ENCODE data around the gene NXPH4. TPM values are rescaled to one million over a fixed set of nuclear protein-coding genes. Genes with fewer than 3 reads are reported as not detected.
A peak's percentile ranks its signal among the peaks of the same experiment; 100 is the strongest.

The NXPH4 gene
- total and polyA plus RNA-seq, 3 experiments from 2014 or later = 0.22 to 0.47 TPM; not detected in 1

DNA sequence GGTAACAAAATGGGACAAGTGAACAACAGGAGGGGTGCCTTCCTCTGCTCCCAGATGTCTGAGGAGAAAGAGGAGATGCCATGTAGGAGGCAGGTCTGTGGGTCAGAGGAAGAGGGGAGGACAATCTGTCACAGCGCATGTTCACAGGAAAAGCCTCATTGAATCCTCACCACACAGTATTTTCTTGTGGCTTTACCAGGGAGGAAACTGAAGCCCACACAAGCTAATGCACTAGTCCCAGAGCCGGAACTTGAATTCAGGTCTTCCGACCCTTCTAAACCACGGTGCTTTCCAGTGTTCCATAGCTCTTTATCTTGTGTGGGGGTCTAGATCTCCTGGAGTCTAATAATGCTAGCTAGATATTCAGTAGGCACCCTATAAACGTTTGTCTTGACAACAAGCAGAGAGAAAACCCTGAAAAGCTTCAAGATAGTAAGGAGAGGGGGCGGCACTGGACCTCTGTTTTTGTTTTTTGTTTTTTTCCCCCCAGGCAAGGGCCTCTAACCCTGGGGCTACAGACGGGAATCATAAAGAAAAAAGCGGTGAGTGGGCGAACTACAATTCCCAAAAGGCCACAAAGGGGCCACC is 12.5 kb downstream of the NXPH4 start:
- peaks cover 40% of the 10 kb centered on the region for H3K4me1 ChIP-seq (ENCODE audit: insufficient read depth, low read length)
- H3K4me1 Mint-ChIP-seq = peaks cover 32 to 58% (median 51%) of the 10 kb centered on the region in 3 donors
- peak overlapping the region; percentile 84 for H3K4me3 ChIP-seq (ENCODE audit: low read length)
- peaks cover 7 to 32% (median 10%) of the 10 kb centered on the region in 3 donors for H3K36me3 Mint-ChIP-seq
- H3K27me3 ChIP-seq (ENCODE audit: insufficient read depth, low read length, poor library complexity, severe bottlenecking) = peaks cover 27% of the 10 kb centered on the region
- H3K27ac Mint-ChIP-seq = peak overlapping the region; percentile 45 to 94 (median 91)
- no peaks in the 10 kb centered on the region for H3K9me3 ChIP-seq (ENCODE audit: low read length)
- ChIA-PET CTCF (interaction anchor here (1.0 to 13.7 kb wide), 5 partner anchors 11 to 593 kb away, joined by 3 to 274 read pairs (median 16); partner anchors contain the start of gene NXPH4), POLR2A (interaction anchor here (1.0 to 1.2 kb wide), 2 partner anchors 9 to 12 kb away, joined by 6 to 8 read pairs; no protein-coding TSS in a partner anchor)
- H3K4me3 Mint-ChIP-seq = peak overlapping the region; percentile 89 to 97 (median 95)
- H3K27me3 Mint-ChIP-seq = peaks cover 18 to 34% of the 10 kb centered on the region in 2 donors
- peaks cover 0 to 1% (median 0%) of the 10 kb centered on the region in 5 donors for H3K9me3 Mint-ChIP-seq
- peak overlapping the region; percentile 62 for H3K27ac ChIP-seq (ENCODE audit: low read depth, low read length)
- DNase-seq = no peak
- peaks cover 21% of the 10 kb centered on the region for H3K36me3 ChIP-seq (ENCODE audit: insufficient read depth, low read length)

DNA sequence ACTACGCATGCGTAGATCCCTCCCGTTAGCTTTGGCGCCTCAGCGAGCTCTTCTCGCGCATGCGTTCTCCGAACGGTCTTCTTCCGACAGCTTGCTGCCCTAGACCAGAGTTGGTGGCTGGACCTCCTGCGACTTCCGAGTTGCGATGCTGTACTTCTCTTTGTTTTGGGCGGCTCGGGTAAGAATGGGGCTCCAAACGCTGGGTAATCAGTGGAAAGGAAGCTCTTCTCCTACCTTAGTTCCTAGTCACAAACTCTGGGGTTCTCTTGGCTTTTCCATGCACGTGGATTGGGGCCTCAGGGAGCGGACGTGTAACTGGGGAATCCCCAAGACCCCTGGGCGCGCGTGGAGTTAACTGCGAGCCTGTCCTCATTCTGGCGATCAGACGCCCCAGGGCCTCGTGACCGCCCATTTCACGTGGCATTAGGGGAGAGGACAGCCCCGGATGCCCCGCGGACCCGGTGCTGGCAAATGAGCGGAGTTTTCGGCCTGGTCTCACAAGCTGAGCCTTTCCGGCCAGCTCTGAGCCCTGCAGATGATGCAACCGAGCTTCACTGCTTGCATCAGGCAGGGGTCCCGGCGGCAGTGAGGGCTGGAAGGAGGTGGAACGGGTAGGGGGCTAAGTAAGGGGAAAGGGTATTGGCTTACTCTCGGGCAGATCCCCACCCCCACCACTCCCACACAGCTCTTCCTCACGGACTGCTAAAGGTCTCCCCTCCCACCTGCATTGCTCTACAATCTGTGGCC is 13.2 kb downstream of the NXPH4 start, which contains the start of gene SHMT2:
TSS of gene SHMT2 (plus strand) at position 78 of the 747 bp plus-strand sequence. CDS start at position 146, 68 bp downstream.
- peak within 1 kb of the TSS; percentile 89 to 97 (median 95) for H3K4me3 Mint-ChIP-seq
- ChIA-PET POLR2A (interaction anchor here (0.6 to 1.2 kb wide), 3 partner anchors 8 to 118 kb away, joined by 3 to 8 read pairs (median 6); partner anchors contain the start of gene STAT6), CTCF (interaction anchor here (0.7 to 13.7 kb wide), 7 partner anchors 8 to 593 kb away, joined by 3 to 274 read pairs (median 5); partner anchors contain the start of gene NXPH4)
- H3K27ac Mint-ChIP-seq = peak within 1 kb of the TSS; percentile 45 to 94 (median 91)
- H3K4me3 ChIP-seq (ENCODE audit: low read length) = peak within 1 kb of the TSS; percentile 84
- peaks cover 17 to 27% of the 10 kb centered on the region in 2 donors for H3K27me3 Mint-ChIP-seq
- H3K27ac ChIP-seq (ENCODE audit: low read depth, low read length) = peak within 1 kb of the TSS; percentile 62
- H3K4me1 ChIP-seq (ENCODE audit: insufficient read depth, low read length) = peaks cover 36% of the 10 kb centered on the region
- H3K9me3 ChIP-seq (ENCODE audit: low read length) = no peaks in the 10 kb centered on the region
- peaks cover 21% of the 10 kb centered on the region for H3K36me3 ChIP-seq (ENCODE audit: insufficient read depth, low read length)
- peak; percentile 83 to 96 (median 89) for DNase-seq
- H3K4me1 Mint-ChIP-seq = peaks cover 32 to 58% (median 51%) of the 10 kb centered on the region in 3 donors
- peaks cover 0 to 1% (median 0%) of the 10 kb centered on the region in 5 donors for H3K9me3 Mint-ChIP-seq
- peaks cover 20% of the 10 kb centered on the region for H3K27me3 ChIP-seq (ENCODE audit: insufficient read depth, low read length, poor library complexity, severe bottlenecking)
- peaks cover 13 to 38% (median 16%) of the 10 kb centered on the region in 3 donors for H3K36me3 Mint-ChIP-seq

GRCh38 chr12:57230381-57231155 is 14.0 kb downstream of the NXPH4 start:
- H3K4me1 ChIP-seq (ENCODE audit: insufficient read depth, low read length) = peaks cover 29% of the 10 kb centered on the region
- Mint-ChIP-seq H3K4me3 (peak overlapping the region; percentile 89 to 97 (median 95)), H3K36me3 (peaks cover 13 to 41% (median 16%) of the 10 kb centered on the region in 3 donors), H3K27ac (peak overlapping the region in 5 of 8 donors; percentile 36 to 94 (median 76)), H3K9me3 (peaks cover 0 to 1% (median 0%) of the 10 kb centered on the region in 5 donors), H3K4me1 (peaks cover 30 to 50% (median 45%) of the 10 kb centered on the region in 3 donors), H3K27me3 (peaks cover 15 to 19% of the 10 kb centered on the region in 2 donors)
- DNase-seq = no peak
- no peaks in the 10 kb centered on the region for H3K9me3 ChIP-seq (ENCODE audit: low read length)
- ChIA-PET POLR2A (no interaction called here), CTCF (interaction anchor here (0.9 to 13.7 kb wide), 4 partner anchors 9 to 16 kb away, joined by 3 to 274 read pairs (median 10); partner anchors contain the start of gene NXPH4)
- H3K36me3 ChIP-seq (ENCODE audit: insufficient read depth, low read length) = peaks cover 21% of the 10 kb centered on the region
- H3K27ac ChIP-seq (ENCODE audit: low read depth, low read length) = peak overlapping the region; percentile 62
- H3K27me3 ChIP-seq (ENCODE audit: insufficient read depth, low read length, poor library complexity, severe bottlenecking) = peaks cover 12% of the 10 kb centered on the region
- H3K4me3 ChIP-seq (ENCODE audit: low read length) = peak overlapping the region; percentile 84

DNA sequence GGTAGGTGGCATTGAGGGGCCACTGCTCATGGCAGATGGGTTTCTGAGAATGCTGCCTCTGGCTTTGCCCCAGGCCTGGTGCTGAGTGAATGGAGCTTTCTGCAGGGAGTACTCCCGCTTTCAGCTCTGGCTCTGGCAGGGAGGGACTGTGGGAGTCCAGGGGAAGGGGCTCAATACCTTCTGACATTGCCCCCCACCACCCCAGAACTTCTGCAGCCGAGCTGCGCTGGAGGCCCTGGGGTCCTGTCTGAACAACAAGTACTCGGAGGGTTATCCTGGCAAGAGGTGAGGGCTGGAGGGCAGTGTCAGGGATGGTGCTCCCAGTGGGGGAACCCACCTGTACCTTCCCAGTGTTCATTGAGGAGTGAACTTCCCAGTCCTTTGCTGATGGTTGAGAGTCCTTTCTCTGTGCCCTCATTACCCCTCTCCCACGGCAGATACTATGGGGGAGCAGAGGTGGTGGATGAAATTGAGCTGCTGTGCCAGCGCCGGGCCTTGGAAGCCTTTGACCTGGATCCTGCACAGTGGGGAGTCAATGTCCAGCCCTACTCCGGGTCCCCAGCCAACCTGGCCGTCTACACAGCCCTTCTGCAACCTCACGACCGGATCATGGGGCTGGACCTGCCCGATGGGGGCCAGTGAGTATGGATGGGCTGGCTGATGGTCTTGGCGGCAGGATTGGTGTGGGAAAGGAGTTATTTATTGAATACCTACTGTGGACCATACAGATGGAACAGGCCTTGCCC is 14.9 kb downstream of the NXPH4 start:
- peak overlapping the region in 6 of 7 donors; percentile 89 to 97 (median 94) for H3K4me3 Mint-ChIP-seq
- ChIA-PET CTCF (interaction anchor here (0.9 to 13.7 kb wide), 4 partner anchors 10 to 18 kb away, joined by 3 to 274 read pairs (median 15); a partner anchor contains a TSS), POLR2A (interaction anchor here (0.5 kb wide), 1 partner anchor 1544 kb away, joined by 10 read pairs; no protein-coding TSS in a partner anchor)
- DNase-seq = no peak
- H3K36me3 Mint-ChIP-seq = peaks cover 13 to 41% (median 16%) of the 10 kb centered on the region in 3 donors
- H3K4me1 ChIP-seq (ENCODE audit: insufficient read depth, low read length) = peaks cover 27% of the 10 kb centered on the region
- H3K36me3 ChIP-seq (ENCODE audit: insufficient read depth, low read length) = peaks cover 21% of the 10 kb centered on the region
- H3K9me3 ChIP-seq (ENCODE audit: low read length) = no peaks in the 10 kb centered on the region
- H3K27me3 Mint-ChIP-seq = peaks cover 11 to 17% of the 10 kb centered on the region in 2 donors
- peaks cover 26 to 46% (median 45%) of the 10 kb centered on the region in 3 donors for H3K4me1 Mint-ChIP-seq
- no peak overlapping the region for H3K27ac Mint-ChIP-seq
- H3K4me3 ChIP-seq (ENCODE audit: low read length) = no peak overlapping the region
- peaks cover 4% of the 10 kb centered on the region for H3K27me3 ChIP-seq (ENCODE audit: insufficient read depth, low read length, poor library complexity, severe bottlenecking)
- H3K27ac ChIP-seq (ENCODE audit: low read depth, low read length) = peak overlapping the region; percentile 62
- peaks cover 0 to 1% (median 0%) of the 10 kb centered on the region in 5 donors for H3K9me3 Mint-ChIP-seq

GRCh38 chr12:57232156-57232756 is 15.7 kb downstream of the NXPH4 start:
- Histone ChIP-seq H3K27me3 (ENCODE audit: insufficient read depth, low read length, poor library complexity, severe bottlenecking) (peaks cover 9% of the 10 kb centered on the region), H3K9me3 (ENCODE audit: low read length) (no peaks in the 10 kb centered on the region), H3K4me1 (ENCODE audit: insufficient read depth, low read length) (peaks cover 35% of the 10 kb centered on the region), H3K36me3 (ENCODE audit: insufficient read depth, low read length) (peaks cover 21% of the 10 kb centered on the region), H3K27ac (ENCODE audit: low read depth, low read length) (no peak overlapping the region), H3K4me3 (ENCODE audit: low read length) (no peak overlapping the region)
- Mint-ChIP-seq H3K27me3 (peaks cover 15 to 20% of the 10 kb centered on the region in 2 donors), H3K36me3 (peaks cover 13 to 41% (median 16%) of the 10 kb centered on the region in 3 donors), H3K4me3 (peak overlapping the region in 3 of 7 donors; percentile 15 to 30 (median 18)), H3K4me1 (peaks cover 28 to 49% (median 49%) of the 10 kb centered on the region in 3 donors), H3K27ac (no peak overlapping the region), H3K9me3 (peaks cover 0 to 1% (median 0%) of the 10 kb centered on the region in 5 donors)
- DNase-seq = no peak
- ChIA-PET CTCF (interaction anchor here (1.1 to 13.7 kb wide), 3 partner anchors 9 to 18 kb away, joined by 3 to 274 read pairs (median 26); a partner anchor contains a TSS), POLR2A (interaction anchor here (0.5 kb wide), 1 partner anchor 1545 kb away, joined by 10 read pairs; no protein-coding TSS in a partner anchor)

- H3K27ac ChIP-seq (ENCODE audit: low read depth, low read length) = no peak overlapping the region
- H3K36me3 Mint-ChIP-seq = peaks cover 13 to 41% (median 16%) of the 10 kb centered on the region in 3 donors
- peaks cover 48% of the 10 kb centered on the region for H3K4me1 ChIP-seq (ENCODE audit: insufficient read depth, low read length)
Measured at GRCh38 chr12:57233357-57234232, 17.0 kb downstream of the NXPH4 start.

More at GRCh38 chr12:57233357-57234232, 17.0 kb downstream of the NXPH4 start:
- no peak for DNase-seq
- Mint-ChIP-seq H3K4me3 (peak overlapping the region in 1 of 7 donors; percentile 19), H3K9me3 (no peaks in the 10 kb centered on the region), H3K27me3 (peaks cover 24 to 28% of the 10 kb centered on the region in 2 donors), H3K4me1 (peaks cover 34 to 57% (median 55%) of the 10 kb centered on the region in 3 donors), H3K27ac (peak overlapping the region in 1 of 8 donors; percentile 3)
- CTCF ChIA-PET = interaction anchor here (0.9 to 13.7 kb wide), 4 partner anchors 7 to 20 kb away, joined by 3 to 274 read pairs (median 16); a partner anchor contains a TSS
- Histone ChIP-seq H3K27me3 (ENCODE audit: insufficient read depth, low read length, poor library complexity, severe bottlenecking) (peaks cover 21% of the 10 kb centered on the region), H3K4me3 (ENCODE audit: low read length) (no peak overlapping the region), H3K9me3 (ENCODE audit: low read length) (no peaks in the 10 kb centered on the region), H3K36me3 (ENCODE audit: insufficient read depth, low read length) (peaks cover 21% of the 10 kb centered on the region)
- POLR2A ChIA-PET = no interaction called here

Measured in CD8-positive, alpha-beta memory T cell (primary cell).